ENCODE measurements around the gene KLHDC4. TPM values are rescaled to one million over a fixed set of nuclear protein-coding genes. Genes with fewer than 3 reads are reported as not detected.

KLHDC4 gene
- total and polyA plus RNA-seq, 10 of the 15 experiments (the other 5 are each of a cell fraction or from before 2014, with no cell fraction given) = 0.80 to 62.1 (median 32.8) TPM

GRCh38 chr16:87780385-87780989 is 14.7 kb upstream of the KLHDC4 start (continued):
- TF ChIP-seq ZNF592 (IDR thresholded peaks at IDR 0.05) (no peak), E2F4 (IDR thresholded peaks at IDR 0.05; ENCODE audit: low read depth, low read length) (no peak), RBBP5 (conservative IDR thresholded peaks at IDR 0.05) (no peak), KLF5 (IDR thresholded peaks at IDR 0.05; ENCODE audit: partially characterized antibody) (no peak), LARP7 (IDR thresholded peaks at IDR 0.05) (no peak), RCOR1 (conservative IDR thresholded peaks at IDR 0.05; ENCODE audit: low read depth, low read length) (no peak), SIX5 (IDR thresholded peaks at IDR 0.05; ENCODE audit: low read depth, low read length, severe bottlenecking) (no peak), MYB (IDR thresholded peaks at IDR 0.05; ENCODE audit: borderline replicate concordance, low read depth, low read length) (no peak), NFXL1 (IDR thresholded peaks at IDR 0.05; ENCODE audit: borderline replicate concordance) (no peak), SKIL (IDR thresholded peaks at IDR 0.05; ENCODE audit: low read depth, poor library complexity, severe bottlenecking) (peak; percentile 53), MEF2B (IDR thresholded peaks at IDR 0.05; ENCODE audit: partially characterized antibody, poor library complexity, severe bottlenecking) (no peak), PAX5 (IDR thresholded peaks at IDR 0.05; ENCODE audit: borderline replicate concordance, low read depth, low read length) (no peak), IRF4 (IDR thresholded peaks at IDR 0.05; ENCODE audit: low read depth, low read length) (peak; percentile 81; the same call in 1 of the 2 replicates), RAD21 (IDR thresholded peaks at IDR 0.05; ENCODE audit: insufficient read depth, low read depth, low read length) (no peak), E2F8 (IDR thresholded peaks at IDR 0.05; ENCODE audit: low read depth, partially characterized antibody) (no peak), BCL11A (IDR thresholded peaks at IDR 0.05; ENCODE audit: low read depth, low read length) (peak; percentile 58; the same call in 1 of the 2 replicates), BHLHE40 (IDR thresholded peaks at IDR 0.05; ENCODE audit: borderline replicate concordance in 1 of 2, low read depth in 2 of 2, low read length in 1 of 2) (peak in 1 of 2 experiments; percentile 31; a peak in 1 of 4 replicates), ASH2L (IDR thresholded peaks at IDR 0.05; ENCODE audit: borderline replicate concordance, low read depth) (no peak), EED (IDR thresholded peaks at IDR 0.05; ENCODE audit: low read depth) (peak; percentile 99), YBX1 (IDR thresholded peaks at IDR 0.05) (no peak), SP1 (IDR thresholded peaks at IDR 0.05; ENCODE audit: low read depth, low read length) (peak; percentile 51)

All from GM12878 (cell line).